ENCODE results near the gene CD74.
A peak's percentile ranks its signal among the peaks of the same experiment; 100 is the strongest.

Gene CD74

DNA sequence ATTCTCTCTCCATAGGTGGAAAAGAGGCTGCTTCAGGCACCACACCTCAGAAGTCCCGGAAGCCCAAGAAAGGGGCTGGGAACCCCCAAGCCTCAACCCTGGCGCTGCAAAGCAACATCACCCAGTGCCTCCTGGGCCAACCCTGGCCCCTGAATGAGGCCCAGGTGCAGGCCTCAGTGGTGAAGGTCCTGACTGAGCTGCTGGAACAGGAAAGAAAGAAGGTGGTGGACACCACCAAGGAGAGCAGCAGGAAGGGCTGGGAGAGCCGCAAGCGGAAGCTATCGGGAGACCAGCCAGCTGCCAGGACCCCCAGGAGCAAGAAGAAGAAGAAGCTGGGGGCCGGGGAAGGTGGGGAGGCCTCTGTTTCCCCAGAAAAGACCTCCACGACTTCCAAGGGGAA is 16.4 kb downstream of the CD74 start:
- DNase-seq = no peak

DNA sequence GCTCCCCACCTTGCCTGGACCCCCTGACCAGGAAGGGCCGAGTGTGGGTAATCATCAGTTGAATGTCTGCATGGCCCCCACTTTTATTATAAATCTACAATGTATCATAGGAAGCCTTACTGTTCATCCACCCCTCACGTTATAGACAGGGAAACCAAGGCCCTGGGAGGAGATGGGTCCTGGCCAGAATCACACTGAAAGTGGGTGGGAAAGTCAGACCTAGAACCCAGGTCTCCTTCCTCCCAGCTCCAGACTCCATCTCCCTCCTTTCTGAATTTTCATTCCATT is 17.1 kb downstream of the CD74 start:
- no peak for DNase-seq

DNA sequence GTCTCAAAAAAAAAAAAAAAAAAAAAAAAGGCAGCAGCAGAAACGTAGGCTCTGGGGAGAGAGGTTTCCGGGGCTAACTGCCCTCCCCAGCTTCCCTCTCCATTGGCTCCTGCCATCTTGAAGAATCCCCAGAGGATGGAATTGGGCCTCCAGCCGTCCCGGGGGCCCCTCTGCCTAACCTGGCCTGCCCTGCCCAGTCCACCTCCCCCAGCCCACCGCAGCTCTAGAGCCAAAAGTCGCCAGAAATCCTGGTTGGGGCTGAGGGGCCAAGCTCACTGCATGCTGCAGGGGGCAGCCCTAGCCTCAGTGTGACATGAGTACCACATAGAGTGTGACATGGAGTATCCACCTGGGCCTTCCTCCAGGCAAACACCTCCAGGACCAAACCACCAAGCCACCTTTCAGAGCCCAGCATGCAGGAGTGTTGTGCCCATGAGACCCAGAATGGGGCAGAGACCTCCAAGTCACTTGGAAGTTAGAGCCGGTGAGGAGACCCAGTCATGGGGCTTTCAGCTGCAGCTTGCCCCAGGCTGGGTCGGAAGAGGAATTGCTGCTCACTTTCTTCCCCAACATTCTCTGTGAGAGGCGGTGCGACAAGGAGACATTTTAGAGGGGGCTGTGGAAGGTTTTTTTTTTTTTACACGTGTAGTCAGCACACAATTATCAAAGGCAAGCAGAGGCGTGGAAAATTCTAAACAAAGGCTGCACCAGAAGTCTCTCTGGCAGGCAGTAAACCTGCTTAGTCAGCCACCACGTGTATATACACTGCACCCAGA is 17.6 kb downstream of the CD74 start:
- no peak for DNase-seq

DNA sequence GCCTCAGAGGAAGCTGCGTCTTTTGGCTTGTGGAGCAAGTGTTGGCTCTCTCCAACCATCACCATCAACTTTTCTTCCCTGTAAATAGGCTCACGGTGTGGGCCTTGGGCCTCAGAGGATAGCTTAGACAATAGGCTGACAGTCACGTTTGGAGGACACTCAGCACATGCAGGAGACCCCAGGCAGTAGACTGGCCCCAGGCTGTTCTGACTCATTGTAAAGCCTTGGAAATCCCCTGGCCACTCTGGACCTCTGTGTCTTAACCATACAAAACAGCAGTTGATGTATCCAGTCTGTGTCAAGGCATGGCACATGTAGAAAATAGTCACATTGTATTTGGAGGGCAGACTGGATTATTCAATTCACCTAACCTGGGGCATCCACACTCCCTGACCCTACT is 18.6 kb downstream of the CD74 start:
- no peak for DNase-seq

DNA sequence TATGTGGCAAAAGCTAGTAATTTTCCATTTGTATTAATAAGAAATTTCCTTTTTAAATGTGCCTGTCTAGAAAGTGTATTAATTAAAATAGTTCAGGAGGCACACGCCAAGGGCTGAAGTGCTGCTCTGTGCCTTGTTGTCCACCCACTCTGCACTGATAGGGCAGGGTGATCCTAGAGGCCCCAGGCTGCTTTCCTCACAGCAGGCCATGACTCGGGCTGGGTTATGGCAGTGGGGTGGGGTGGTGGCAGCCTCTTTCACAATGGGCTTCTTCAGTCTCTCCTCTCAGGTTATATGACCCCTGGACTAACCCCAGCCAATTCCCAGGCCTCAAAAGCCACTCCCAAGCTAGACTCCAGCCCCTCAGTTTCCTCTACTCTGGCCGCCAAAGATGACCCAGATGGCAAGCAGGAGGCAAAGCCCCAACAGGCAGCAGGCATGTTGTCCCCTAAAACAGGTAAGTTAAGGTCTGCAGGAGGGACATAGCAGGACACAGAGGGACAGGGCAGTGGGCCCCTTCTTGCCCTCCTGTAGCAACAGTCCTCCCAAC is 19.5 kb downstream of the CD74 start:
- no peak for DNase-seq

DNA sequence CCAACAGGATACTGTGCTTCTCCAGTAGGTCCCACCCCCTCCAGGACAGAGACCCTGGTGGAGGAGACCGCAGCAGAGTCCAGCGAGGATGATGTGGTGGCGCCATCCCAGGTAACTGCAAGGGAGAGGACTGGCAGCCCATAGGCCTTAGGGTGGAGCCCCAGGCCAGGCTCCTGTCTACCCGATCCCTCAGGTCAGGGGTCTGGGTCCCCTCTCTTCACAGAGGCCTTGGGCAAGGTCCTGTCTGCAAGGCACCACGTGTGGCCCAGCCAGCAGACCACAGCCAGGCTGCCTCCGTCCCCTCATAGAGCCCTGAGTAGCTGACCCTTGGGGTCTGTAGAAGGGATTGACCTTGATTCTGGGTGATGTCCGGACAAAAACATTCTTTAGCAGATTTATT is 20.0 kb downstream of the CD74 start:
- DNase-seq = no peak

DNA sequence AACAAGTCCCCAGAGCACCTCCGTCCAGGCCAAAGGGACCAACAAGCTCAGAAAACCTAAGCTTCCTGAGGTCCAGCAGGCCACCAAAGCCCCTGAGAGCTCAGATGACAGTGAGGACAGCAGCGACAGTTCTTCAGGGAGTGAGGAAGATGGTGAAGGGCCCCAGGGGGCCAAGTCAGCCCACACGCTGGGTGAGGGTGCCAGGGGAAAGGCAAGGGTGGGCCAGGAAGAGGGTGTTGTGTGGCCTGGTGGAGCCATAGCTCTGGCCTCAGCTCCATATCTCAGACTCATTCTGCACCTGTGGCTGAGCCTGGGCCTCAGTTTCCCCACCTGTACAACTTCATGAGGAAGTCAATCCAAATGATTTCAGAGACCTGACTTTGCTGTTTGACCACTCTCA is 20.7 kb downstream of the CD74 start:
- no peak for DNase-seq

DNA sequence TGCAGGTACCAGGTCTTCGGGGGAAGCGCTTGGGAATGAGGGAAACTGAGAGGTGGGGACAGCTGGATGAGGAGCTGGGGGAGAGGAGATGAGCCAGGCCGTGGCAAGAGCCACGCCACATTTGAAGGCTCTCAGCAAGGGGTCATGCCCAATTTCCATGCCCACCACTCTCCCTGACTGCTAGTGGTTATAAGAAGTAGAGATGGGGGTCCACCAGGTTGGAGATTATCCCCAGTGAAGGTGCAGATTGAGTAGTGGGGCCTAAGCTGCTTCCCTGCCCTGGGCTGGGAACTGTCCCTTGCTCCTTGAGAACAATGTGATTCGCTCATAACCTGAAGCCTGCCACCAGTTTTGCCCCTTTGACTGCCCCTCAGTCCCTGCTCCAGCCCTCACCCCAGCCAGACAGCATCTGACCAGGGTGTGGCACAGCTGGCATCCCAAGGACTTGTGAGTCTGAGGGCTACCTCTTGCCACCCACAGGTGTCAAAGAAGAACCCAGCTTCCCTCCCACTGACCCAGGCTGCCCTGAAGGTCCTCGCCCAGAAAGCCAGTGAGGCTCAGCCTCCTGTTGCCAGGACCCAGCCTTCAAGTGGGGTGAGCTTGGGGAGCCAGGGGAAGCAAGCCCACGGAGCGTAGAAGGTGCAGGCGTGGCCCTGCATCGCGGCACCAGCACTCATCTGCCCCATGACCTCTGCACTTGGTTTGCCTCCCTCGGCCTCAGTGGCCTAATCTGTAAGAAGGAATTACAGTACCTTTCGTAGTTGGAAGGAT is 21.5 kb downstream of the CD74 start:
- no peak for DNase-seq

DNA sequence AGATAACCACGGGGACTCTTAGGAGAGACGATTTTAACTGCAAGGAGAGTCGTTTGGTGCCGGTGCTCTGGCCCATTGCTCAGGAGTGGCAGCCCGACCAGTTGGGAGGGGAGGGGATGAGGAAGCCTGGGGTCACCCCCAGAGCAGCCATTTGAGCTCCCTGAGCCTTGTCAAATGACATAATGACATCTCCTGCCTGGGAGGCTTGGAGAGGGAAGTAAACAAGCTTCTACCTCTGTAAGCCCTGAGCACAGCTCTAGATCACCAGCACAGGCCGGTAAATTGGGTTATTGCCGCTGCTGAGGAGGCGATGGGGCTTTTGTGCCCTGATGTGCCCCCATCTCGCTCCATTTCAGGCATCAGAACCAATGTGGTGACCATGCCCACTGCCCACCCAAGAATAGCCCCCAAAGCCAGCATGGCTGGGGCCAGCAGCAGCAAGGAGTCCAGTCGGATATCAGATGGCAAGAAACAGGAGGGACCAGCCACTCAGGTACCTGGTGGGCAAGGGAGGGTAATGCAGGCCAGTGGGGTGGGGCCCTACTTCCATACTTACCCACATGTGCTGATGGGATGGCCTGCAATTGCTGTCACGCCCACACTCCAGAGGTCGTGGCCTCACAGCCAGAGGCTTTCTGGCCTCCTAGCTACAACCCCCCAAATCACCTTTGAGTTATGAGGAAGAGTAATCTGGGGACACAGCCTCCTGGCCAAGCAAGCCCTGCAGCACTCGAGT is 23.0 kb downstream of the CD74 start:
- peak; percentile 13 for DNase-seq

DNA sequence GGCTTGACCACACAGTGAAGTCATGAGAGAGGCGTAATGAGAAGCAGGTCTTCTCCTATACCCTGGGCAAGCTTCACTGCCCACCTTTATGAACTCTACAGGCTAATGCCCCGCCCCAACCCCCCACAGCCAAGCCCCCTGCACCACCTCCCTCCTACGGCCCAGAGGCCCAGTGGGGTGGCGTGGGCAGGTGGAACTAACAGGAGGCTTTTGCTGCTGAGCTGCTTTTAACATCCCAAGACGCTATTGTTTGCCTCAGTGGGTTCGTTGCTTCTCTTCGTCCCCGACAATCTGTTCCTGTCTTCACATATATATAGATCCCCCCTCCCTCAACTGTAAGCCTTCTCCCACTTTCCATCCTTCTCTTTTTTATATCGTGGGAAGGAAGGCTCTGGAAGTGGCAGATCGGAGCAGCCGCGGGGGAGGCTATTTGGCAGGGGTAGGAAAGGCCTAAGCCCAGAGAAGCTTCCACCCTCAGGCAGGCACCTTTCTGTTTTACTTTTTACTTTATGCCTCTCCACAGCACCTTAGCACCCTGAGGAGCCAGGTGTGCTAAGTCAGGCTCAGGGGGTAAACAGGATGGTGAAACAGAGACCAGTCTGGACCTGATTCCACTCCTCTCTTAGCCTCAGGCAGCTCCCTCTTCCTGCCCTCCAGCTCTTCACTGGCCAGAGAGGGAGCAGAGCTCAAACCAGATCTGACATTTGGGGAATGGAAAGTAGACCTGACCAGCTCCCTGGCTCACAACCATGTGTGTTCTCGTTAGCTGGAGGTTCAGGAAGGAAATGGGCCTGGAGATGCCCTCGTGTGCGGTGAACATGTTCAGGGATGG is 26.5 kb downstream of the CD74 start:
- DNase-seq = no peak

DNA sequence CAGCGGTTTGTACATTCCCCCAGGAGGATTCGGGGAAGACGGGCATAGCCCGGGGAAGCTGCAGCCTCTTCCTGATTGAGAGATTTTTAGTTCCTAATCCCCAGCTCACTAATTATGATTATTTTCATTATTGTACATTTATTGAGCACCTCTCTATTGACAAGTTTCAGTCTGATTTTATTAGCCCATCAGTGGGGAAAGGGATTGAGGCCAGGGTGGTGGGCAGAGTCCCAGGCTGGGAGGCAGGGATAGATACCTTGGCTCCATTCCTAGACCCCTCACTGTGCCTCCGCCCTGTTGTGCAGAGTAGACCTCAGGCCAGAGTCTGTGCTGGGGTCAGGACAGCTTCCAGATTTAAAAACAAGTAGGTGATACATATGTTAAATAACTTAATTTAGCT is 28.0 kb downstream of the CD74 start:
- DNase-seq = no peak

DNA sequence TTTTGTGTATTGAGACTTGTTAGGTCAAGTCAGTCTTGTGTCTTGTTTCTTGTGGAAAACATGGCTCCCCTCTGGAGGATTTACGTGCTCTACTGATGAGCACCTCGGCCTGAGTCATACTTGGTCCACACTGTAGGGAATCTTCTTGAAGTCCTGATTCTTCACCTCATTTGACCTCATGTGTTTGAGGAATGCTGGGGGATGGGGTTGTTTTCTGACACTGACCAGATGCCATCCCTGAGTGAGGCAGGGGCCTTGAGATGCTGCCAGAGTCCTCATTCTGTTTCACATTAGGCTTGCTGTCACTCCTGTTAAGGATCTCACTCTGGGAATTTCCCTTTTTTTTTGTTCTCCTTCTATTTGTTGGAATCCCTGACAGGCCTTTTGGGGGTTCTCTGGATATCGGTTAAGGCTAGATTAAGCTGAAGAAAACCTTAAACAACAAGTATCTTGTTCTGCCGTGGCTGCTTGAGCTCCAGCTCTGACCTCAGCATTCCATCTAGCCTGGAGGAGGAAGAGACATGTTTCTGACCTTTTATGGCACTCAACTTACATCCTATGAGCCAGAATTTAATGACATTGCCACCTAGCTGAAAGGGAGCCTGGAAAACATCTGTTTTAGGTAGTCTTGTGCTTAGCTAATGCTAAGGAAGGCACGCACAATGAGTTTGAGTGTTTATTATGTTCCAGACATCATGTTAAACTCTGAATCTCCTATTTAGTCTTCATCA is 34.6 kb downstream of the CD74 start:
- DNase-seq = no peak

DNA sequence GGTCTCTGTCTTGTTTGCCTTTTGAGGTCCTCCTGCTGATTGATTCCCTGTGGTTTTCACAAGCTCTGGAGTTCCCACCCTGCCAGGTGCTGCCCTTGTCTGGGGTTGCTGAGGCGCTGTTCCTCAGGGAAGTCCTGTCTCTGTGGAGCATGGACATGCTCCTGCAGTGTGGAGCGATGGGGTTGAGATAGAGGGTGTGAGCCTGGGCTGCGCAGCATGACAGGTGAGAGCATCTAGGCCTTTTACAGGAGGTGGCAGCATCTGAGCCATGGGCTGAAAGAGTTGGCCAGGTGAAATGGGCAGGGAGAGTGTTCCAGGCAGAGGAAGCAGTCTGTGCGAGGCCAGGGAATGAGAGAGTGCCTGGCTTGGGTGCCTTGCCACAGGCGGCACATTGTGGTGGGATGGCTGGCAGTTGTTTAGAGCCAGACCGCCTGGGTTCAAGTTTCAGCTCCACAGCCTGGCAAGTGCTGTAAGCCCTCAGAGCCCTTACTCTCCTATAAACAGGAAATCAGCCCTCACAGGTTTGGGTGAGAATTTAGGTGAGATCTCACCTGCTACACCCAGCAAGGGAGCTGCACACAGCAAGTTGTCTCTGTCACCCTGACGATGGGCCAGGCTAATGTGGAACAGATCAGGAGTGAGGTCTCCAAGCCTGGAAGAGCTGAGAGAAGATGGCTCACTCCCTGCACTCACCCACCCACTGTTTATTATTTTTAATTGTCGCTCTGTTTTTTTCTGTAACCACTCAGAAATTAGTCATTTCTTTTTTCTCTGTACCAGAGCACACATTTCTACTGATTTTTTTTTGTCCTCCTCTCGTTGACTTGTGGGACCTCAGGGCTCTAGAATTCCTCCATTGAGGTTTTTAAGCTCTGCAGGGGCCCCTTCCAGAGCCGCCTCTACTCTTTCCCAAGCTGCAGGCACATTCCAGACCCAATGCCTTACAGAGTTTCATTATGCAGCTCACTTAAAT is 35.6 kb downstream of the CD74 start:
- no peak for DNase-seq

DNA sequence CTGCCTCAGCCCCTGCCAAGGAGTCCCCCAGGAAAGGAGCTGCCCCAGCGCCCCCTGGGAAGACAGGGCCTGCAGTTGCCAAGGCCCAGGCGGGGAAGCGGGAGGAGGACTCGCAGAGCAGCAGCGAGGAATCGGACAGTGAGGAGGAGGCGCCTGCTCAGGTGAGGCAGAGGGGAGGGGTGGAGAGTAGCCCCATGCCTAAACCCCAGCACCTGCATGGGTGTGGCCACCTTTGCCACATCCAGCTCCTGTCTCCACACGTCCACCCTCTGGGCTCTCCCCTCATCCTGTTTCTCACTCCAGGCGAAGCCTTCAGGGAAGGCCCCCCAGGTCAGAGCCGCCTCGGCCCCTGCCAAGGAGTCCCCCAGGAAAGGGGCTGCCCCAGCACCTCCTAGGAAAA is 38.1 kb downstream of the CD74 start:
- DNase-seq = no peak

DNA sequence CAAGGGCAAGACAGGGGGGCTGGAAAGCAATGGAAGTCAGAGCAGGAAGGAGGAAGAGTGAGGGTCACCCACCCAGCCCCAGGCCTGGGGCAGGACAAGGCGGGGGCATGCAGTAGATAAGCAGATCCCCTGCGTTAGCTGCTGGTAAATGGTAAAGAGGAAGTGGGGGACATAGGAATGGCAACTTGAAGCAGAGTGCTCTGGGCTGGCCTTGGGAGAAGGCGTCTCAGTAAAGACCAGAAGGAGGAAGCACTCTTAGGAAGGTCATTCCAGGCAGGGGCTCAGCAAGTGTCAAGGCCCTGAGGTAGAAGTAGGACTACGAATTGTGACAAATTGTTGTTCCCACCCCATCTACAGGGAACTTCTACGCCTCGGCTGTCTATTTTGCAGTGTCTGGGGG is 40.1 kb downstream of the CD74 start:
- no peak for DNase-seq

DNA sequence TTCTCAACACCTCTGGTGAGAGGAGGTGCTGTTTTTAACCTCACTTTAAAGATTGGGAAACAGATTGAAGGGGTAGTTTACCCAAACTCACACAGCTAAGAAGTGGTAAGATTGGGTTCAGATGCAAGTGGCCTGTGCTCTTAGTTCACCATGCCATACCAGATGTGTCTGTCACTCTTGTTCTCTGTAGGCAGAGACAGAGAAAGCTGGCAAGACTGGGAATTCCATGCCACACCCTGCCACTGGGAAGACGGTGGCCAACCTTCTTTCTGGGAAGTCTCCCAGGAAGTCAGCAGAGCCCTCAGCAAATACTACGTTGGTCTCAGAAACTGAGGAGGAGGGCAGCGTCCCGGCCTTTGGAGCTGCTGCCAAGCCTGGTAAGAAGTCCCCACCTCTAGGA is 44.2 kb downstream of the CD74 start:
- no peak for DNase-seq

DNA sequence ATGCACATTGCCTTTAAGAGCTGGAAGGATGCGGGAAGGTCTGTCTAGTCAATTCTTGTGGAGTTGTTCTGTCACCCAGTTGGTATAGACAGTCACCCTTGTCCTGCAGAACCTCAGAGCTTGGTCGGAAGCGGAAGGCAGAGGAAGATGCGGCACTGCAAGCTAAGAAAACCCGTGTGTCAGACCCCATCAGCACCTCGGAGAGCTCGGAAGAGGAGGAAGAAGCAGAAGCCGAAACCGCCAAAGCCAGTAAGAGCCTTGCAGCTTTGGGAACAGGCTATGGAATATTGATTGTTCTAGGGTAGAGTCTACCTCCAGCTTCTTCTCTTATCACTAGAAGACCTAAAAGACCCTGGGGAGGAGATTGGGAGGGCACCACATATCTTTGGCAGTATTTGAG is 48.7 kb downstream of the CD74 start:
- no peak for DNase-seq

DNA sequence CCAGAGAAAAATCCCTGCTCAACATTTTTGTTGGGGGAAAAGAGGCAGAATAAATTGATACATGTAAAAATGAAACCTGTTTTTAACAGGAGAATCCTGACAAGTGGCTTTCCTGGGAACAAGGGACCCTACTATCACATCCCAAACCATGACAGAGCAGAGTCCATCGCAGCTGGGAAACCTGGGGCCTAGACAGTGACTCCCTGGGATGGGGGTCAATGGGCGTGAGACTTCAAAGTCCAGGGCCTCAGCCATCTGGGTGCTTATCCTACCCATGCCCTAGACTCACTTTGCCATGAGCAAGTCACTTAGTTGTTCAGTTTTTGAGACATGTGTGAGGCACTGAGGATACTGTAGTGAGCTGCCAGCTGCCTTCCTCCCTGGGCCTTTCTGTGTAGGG is 49.5 kb downstream of the CD74 start:
- DNase-seq = no peak

DNA sequence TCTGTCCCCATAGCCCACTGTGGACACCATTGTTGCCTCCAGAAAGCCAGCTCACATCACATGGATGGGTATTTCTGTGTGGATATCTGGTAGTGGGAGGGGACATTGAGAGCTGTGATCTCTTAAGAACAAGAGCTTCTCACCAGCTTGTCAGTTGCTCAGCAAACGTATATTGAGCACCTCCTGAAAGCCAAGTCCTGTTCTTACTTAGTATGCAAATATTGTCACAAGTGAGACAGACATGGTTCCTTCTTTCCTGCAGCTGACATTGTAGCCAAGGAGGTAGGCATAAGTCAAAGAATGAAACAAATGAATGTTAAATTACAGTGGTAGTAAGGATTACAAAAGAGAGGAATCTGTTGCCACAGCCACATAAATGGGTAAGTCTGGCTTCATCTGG is 51.4 kb downstream of the CD74 start:
- no peak for DNase-seq

DNA sequence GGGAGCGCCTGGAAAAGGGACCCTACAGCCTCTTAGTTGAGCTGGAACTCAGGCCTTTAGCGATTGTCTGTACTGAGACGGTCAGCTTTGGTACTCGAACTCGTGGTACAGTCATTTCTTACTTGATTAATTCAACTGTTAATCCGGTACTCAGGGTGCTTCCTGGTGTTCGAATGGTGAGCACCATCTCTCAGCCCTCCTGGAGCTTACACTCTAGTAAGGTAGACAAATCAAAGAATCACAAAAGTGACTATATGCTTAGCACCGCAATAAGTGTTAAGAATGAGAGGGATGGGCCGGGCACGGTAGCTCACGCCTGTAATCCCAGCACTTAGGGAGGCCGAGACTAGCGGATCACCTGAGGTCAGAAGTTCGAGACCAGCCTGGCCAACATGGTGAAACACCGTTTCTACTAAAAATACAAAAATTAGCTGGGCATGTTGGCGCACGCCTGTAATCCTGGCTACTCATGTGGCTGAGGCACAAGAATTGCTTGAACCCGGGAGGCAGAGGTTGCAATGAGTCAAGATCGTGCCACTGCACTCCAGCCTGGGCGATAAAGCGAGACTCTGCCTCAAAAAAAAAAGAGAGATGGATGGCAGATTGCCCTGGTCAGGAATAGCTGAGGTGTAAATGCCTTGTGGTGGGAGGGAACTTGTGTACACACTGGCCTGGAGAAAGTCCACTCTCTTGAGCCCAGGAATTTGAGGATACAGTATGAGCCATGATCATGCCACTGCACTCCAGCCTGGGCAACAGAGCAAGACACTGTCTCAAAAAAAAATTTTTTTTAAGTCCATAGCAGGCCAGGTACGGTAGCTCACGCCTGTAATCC is 54.2 kb downstream of the CD74 start:
- DNase-seq = peak; percentile 21

Measured in activated CD4-positive, alpha-beta T cell treated with anti-CD3 and anti-CD28 coated beads for 48 hours (primary cell).